Activated naive CD8-positive, alpha-beta T cell treated with anti-CD3 and anti-CD28 coated beads, Interleukin-2, amount 50 U/mL, for 24 hours (primary cell): ENCODE measurements around the gene VIPR1.
A peak's percentile ranks its signal among the peaks of the same experiment; 100 is the strongest.

Experiments
- ATAC-seq: fragments of 150-1000 bp; cut with Tn5 transposase; one replicate; pipeline ENCODE4 v1.10.0; 2021
- DNase-seq: peaks from one replicate; pipeline ENCODE4 v3.0.0; 2021
- H3K27ac Mint-ChIP-seq: one replicate; pipeline ENCODE4 v1.8.0; 2021; ENCODE audit warnings: mild to moderate bottlenecking, mixed read lengths
- H3K27me3 Mint-ChIP-seq: one replicate; pipeline ENCODE4 v1.8.0; 2021; ENCODE audit warnings: mixed read lengths
- H3K36me3 Mint-ChIP-seq: one replicate; pipeline ENCODE4 v1.8.0; 2021; ENCODE audit warnings: low read depth, mixed read lengths
- H3K4me1 Mint-ChIP-seq: one replicate; pipeline ENCODE4 v1.8.0; 2021; ENCODE audit warnings: mixed read lengths
- H3K4me3 Mint-ChIP-seq: one replicate; pipeline ENCODE4 v1.8.0; 2021; ENCODE audit warnings: mild to moderate bottlenecking, moderate library complexity, mixed read lengths
- H3K9me3 Mint-ChIP-seq: one replicate; pipeline ENCODE4 v1.8.0; 2021; ENCODE audit warnings: mixed read lengths

The VIPR1 gene

DNA sequence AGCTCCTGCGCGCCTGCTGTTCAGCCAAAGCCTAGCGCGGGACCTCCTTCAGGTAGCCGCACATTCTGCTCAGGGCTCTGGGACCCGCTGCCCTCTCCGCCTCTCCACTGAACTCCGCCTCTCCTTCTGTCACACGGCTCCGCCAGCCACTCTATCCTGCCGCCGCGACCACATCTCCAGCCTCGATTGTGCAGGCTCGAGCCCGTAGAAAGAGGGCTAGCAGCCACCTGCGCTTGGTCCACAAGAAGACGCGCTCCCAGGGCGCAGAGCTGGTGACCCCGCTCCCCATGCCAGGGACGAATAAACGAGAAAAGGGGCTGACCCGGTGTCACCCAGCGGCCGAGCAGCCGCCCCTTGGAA lies 1.1 kb upstream of the VIPR1 start:
- no peaks in the 10 kb centered on the region for H3K36me3 Mint-ChIP-seq
- ATAC-seq (no peak), DNase-seq (no peak)
- peaks cover 18% of the 10 kb centered on the region for H3K4me1 Mint-ChIP-seq
- H3K27me3 Mint-ChIP-seq: peaks cover 23% of the 10 kb centered on the region
- H3K9me3 Mint-ChIP-seq: no peaks in the 10 kb centered on the region
- H3K27ac Mint-ChIP-seq: no peak overlapping the region
- peak overlapping the region; percentile 88 for H3K4me3 Mint-ChIP-seq

DNA sequence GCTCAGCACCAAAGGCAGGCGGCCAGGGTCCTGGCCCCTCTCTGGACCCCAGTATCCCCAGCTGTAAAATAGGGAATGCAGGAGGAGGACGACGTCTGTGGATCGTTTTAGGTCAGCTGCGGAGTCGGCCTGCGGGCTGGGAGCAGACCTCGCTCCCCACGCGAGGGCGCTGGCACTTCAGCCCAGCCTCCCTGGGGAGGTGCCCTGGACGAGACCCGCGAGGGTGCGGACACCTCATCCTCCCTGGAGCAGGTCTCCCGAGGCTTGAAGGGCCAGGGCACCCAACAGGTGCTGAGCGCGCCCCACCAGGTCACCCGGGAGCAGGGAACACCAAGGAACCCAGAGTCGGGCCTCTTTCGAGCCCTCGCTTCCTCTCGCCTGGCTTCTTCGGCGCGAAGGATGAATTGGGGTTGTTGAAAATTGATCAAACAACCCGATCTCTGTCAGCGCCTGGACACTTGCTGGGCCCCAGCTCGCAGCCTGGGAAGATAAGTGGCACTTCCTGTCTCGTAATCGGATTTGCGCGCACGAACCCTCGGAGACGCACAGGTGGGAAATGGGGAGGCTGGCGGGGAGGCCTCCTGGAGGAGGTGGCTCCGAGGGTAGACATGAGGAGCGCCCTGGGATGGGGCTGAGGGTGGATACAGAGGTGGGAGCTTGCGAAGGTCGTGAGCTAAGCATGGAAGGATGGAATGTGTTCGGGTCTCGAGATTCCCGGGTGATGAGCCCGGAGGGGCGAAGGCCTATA lies 588 bp upstream of the VIPR1 start:
- Mint-ChIP-seq H3K9me3 (no peaks in the 10 kb centered on the region), H3K27ac (no peak overlapping the region), H3K4me3 (peak overlapping the region; percentile 88), H3K27me3 (peaks cover 23% of the 10 kb centered on the region), H3K4me1 (peaks cover 24% of the 10 kb centered on the region), H3K36me3 (no peaks in the 10 kb centered on the region)
- peak; percentile 63 for ATAC-seq
- DNase-seq: peak; percentile 69

DNA sequence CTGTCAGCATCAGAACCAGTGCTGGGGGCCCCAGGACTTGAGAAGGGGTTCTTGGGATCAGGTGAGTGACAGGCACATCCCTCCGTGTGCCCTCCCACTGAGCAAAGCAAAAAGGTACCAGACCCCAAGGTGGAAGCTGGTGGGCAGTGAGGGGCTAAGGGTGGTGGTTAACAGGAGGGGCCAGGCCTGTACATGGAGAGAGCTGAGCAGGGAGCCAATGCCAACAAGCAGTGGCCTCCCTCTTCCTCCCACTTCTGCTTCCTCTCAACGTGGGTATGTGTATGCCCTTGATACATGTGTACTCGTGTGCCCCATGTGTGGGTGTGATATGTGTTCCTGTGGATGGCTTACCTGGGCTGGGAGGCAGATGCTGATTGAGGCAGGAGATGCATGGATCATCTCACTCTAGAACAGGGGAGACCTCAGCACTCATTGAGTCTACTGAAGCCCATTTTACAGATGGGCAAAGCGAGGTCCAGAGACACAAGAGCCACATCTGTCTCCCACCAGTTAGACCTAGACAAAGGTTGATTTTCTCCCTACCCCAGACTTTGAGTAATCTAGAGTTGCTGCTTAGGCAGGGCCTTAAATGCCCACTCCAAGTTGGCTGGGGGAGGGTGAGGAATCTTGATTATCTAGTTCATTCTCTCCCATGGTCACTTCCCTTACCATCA lies 945 bp downstream of the VIPR1 start:
- DNase-seq (no peak), ATAC-seq (no peak)
- peak overlapping the region; percentile 76 for H3K4me3 Mint-ChIP-seq
- H3K27me3 Mint-ChIP-seq: peaks cover 21% of the 10 kb centered on the region
- H3K36me3 Mint-ChIP-seq: no peaks in the 10 kb centered on the region
- peak overlapping the region; percentile 49 for H3K27ac Mint-ChIP-seq
- H3K9me3 Mint-ChIP-seq: no peaks in the 10 kb centered on the region
- H3K4me1 Mint-ChIP-seq: peaks cover 37% of the 10 kb centered on the region

DNA sequence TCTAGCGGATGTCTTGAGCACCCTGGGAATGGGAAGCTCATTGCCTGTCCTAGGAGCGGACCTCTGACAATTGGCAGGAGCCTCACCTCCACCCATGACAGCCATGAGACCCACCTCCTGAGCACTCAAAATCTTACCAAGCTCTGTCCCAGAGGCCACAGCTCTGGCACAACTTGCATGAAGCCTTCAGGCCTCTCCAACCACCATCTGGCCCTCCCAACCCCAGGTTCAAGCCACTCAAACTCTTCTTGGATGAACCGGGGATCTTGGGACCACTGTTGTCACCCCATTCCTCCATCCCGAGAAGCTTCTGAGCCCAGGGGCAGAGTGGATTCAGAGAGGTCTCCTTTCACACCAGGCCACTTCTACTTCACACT lies 1.5 kb downstream of the VIPR1 start:
- H3K27ac Mint-ChIP-seq: no peak overlapping the region
- no peaks in the 10 kb centered on the region for H3K9me3 Mint-ChIP-seq
- ATAC-seq (no peak), DNase-seq (no peak)
- peaks cover 21% of the 10 kb centered on the region for H3K27me3 Mint-ChIP-seq
- no peak overlapping the region for H3K4me3 Mint-ChIP-seq
- H3K4me1 Mint-ChIP-seq: peaks cover 40% of the 10 kb centered on the region
- H3K36me3 Mint-ChIP-seq: no peaks in the 10 kb centered on the region

DNA sequence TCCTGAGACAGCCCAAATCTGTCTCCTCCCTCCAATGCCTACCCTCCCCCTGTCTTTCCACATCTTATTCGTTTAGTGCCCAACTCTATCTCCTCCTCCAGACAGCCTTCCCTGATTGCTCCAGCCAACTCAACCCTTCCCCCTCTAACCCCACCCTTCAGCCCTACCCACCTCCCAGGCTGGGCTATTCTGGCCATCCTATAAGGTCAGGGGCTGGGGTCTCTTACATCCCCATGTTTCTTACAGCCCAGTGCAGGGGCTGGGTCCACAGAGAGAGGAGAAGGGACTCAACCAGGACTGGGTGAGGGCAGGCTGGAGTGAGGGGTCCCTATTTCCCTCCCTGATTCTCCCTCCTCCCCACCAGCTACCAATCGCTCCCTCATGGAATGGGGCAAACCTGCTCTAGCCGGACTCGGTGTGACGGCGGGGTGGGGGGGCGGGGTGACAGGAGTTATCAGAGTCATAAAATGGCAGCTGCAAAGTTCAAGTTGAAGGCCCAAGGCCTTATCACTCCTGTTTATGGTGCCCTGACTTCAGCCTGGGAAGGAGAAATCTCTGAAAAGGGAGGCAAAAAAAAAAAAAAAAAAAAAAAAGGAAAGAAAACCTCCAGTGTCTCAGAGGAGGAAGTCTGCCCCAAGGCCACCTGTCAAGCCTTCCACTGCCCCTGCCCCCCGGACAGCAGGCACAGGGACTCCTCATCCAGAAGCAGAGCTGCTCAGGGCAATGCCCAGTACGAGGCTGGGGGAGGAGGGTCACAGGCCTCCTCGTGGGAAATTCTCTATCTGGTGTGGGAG lies 2.1 kb downstream of the VIPR1 start:
- ATAC-seq (no peak), DNase-seq (no peak)
- Mint-ChIP-seq H3K4me3 (no peak overlapping the region), H3K27me3 (peaks cover 17% of the 10 kb centered on the region), H3K4me1 (peaks cover 40% of the 10 kb centered on the region), H3K27ac (no peak overlapping the region), H3K36me3 (no peaks in the 10 kb centered on the region), H3K9me3 (no peaks in the 10 kb centered on the region)

DNA sequence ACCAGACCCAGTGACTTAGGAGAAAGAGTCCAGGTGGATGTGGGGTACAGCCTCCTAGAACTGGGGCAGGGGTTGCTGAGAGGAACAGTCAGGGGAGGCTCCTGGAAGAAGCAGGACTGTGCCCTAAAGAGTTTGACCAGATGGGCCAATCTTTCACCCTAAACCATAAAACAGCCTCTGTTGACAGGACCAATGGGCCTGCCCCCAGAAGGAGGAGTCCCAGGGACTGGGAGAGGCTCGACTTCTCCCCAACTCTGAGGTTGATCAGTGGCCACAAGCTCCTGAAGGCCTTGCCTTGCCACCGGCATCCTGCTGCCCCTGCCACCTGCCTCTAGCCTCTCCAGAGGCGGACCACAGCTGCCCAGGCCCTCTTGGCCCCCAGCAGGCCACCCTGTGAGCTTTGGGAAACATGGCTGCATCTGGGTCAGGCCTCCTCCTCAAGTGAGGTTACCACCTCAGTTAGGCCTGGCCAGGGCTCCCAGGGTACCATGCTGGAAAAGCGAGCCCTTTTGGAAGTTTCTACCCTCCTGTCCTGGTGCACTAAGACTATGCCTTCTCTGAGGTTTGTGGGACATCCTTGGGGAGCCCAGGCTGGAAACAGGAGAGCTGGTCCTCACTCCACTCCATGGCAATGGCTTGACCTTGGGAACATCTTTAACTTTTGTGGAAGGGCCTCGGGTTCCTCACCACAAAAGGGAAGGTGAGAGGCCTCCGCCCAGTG lies 2.8 kb downstream of the VIPR1 start:
- DNase-seq: no peak
- H3K4me1 Mint-ChIP-seq: peaks cover 40% of the 10 kb centered on the region
- no peaks in the 10 kb centered on the region for H3K36me3 Mint-ChIP-seq
- H3K4me3 Mint-ChIP-seq: no peak overlapping the region
- no peak overlapping the region for H3K27ac Mint-ChIP-seq
- peaks cover 12% of the 10 kb centered on the region for H3K27me3 Mint-ChIP-seq
- no peak for ATAC-seq
- H3K9me3 Mint-ChIP-seq: no peaks in the 10 kb centered on the region

DNA sequence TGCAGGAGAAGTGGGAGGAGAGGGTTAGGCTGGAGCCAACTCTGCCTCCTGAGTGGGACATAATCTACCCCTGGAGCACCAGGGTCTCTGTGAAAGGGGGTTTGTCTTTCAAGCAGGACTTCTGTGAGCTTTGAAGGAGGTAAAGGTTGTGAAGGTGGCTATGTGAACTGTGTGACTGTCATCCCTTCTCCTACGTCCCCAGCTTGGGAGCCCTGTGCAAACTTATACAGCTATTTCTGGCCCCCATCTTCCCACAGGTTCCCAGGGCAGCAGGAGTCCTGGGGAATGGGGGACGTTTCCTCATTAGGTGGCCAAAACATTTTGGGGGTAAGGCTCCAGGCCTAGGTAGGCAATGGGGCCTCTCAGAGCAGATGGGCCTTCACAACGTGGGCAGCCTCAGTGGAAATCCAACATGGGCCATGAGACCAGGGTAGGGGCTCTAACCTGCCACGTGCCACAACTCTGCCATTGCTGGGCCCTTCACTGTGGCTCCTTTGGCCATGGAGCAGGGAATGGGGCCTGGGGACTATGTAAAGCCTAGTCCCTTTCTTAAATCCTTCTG lies 3.5 kb downstream of the VIPR1 start:
- H3K9me3 Mint-ChIP-seq: no peaks in the 10 kb centered on the region
- H3K36me3 Mint-ChIP-seq: no peaks in the 10 kb centered on the region
- peaks cover 38% of the 10 kb centered on the region for H3K4me1 Mint-ChIP-seq
- H3K4me3 Mint-ChIP-seq: no peak overlapping the region
- peaks cover 6% of the 10 kb centered on the region for H3K27me3 Mint-ChIP-seq
- ATAC-seq (no peak), DNase-seq (no peak)
- no peak overlapping the region for H3K27ac Mint-ChIP-seq

DNA sequence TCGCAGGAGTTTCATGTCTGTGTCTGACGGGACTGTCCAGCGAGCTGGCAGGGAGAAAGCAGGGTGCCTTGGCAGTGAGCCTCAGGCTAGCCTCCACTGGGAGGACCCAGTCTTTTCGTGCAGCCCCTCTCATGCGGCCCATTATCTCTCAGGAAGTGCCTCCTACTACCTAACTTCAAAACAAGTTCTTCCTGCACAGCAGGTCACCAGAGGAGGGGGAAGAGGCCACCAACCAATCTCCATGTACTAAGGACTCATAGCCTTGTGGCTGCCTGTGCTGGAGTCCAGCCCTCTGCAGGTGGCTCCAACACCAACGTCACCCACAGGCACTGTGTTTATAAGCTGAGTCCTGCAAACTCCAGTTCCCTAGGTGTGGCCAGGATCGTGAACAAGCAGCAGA lies 4.8 kb downstream of the VIPR1 start:
- Mint-ChIP-seq H3K27ac (no peak overlapping the region), H3K4me3 (no peak overlapping the region)
- no peak for DNase-seq

DNA sequence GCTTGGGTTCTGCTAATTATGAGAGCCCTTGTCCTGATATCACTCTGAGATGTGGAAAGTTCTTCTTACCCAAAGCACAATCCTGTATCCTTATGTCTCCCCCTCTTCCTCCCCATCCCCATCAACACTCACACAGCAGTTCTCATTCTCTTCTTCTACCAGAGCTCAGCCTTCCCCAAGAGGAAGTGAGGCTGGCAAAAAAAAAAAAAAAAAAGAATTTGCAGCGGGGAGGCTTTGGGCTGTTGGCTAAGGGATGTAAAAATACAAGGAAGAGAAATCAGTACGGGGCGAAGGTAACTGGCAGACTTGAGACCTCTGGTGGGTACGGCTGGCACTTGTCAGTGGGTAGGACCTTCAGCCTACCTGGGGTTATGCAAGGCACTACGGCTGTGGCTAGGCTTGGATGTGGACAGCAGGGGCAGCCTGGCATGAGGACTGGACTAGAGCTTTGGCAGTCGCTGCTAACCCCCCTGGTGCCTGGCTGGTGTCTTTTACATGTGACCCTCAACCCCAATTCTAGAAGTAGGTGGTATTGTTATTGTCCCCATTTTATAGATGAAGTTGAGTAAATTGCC lies 5.4 kb downstream of the VIPR1 start:
- ATAC-seq: no peak
- peaks cover 31% of the 10 kb centered on the region for H3K4me1 Mint-ChIP-seq
- H3K4me3 Mint-ChIP-seq: no peak overlapping the region
- DNase-seq: no peak
- no peaks in the 10 kb centered on the region for H3K27me3 Mint-ChIP-seq
- no peak overlapping the region for H3K27ac Mint-ChIP-seq
- H3K36me3 Mint-ChIP-seq: no peaks in the 10 kb centered on the region
- no peaks in the 10 kb centered on the region for H3K9me3 Mint-ChIP-seq

More for the DNA sequence above, 4.8 kb downstream of the VIPR1 start:
- no peak for ATAC-seq
- Mint-ChIP-seq H3K9me3 (no peaks in the 10 kb centered on the region), H3K27me3 (no peaks in the 10 kb centered on the region), H3K36me3 (no peaks in the 10 kb centered on the region), H3K4me1 (peaks cover 32% of the 10 kb centered on the region)

DNA sequence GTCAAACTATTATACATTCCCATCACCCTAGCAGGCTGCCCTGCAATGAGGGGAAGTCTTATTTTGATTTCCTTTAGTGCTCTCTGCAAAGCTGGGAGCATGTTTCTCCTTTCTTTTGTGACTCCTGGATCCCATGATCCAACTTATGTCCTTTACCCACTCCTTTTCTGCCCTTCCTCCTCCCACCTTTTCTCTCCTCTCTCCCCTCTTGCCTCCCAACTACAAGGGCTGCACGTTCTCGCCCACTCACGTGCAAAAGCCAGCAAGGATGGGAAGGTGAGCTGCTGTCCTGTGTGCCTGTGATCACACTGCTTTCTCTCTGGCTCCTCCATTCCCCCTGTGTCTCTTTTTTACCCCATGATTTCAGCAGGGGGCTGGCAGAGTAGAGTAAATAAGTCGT lies 6.1 kb downstream of the VIPR1 start:
- Mint-ChIP-seq H3K4me3 (no peak overlapping the region), H3K4me1 (peaks cover 25% of the 10 kb centered on the region)

DNA sequence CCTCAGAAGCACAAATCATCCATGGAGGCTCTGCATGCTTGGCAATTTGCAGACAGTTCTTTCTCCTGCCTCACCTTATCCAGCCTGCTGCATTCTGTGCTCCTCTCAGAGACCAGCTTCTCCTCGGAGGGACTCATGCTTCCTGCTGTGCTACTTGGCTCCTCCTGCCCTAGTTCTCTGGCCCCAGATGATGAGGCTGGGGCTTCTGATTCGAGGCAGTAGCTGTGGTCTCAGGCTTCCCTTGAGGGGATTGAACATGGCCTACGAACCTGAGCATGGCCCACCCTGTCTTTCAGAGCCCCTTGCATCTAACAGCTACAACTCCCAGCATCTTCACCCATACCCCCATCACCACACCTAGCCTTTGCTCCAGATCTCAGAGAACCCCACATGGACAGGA lies 6.7 kb downstream of the VIPR1 start:
- Mint-ChIP-seq H3K27ac (no peak overlapping the region), H3K4me1 (peaks cover 25% of the 10 kb centered on the region), H3K9me3 (no peaks in the 10 kb centered on the region), H3K4me3 (no peak overlapping the region), H3K27me3 (no peaks in the 10 kb centered on the region), H3K36me3 (no peaks in the 10 kb centered on the region)
- ATAC-seq (no peak), DNase-seq (no peak)

More for the DNA sequence above, 6.1 kb downstream of the VIPR1 start:
- Mint-ChIP-seq H3K9me3 (no peaks in the 10 kb centered on the region), H3K36me3 (no peaks in the 10 kb centered on the region), H3K27me3 (no peaks in the 10 kb centered on the region), H3K27ac (no peak overlapping the region)
- no peak for DNase-seq
- no peak for ATAC-seq

DNA sequence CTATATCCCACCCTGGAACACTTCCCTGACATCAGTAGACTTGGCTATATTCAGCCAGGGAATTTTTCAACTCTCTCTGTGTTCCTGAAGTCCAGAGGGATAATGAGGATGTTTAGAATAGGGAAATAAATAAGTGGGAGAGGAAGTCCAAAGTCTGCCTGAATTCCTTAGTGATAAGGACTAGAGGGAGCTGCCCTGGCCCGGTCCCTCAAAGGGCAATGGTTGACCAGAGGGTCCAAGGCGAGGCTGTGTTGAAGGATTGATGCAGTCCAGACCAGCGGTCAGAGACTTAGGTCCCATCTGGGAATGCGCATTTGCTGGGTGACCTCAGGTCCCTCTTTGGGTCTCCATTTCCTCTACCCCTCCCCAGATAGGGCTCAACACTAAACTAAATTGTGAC lies 7.9 kb downstream of the VIPR1 start:
- H3K36me3 Mint-ChIP-seq: no peaks in the 10 kb centered on the region
- ATAC-seq (no peak), DNase-seq (no peak)
- no peak overlapping the region for H3K27ac Mint-ChIP-seq
- peaks cover 25% of the 10 kb centered on the region for H3K4me1 Mint-ChIP-seq
- no peaks in the 10 kb centered on the region for H3K27me3 Mint-ChIP-seq
- H3K4me3 Mint-ChIP-seq: no peak overlapping the region
- H3K9me3 Mint-ChIP-seq: no peaks in the 10 kb centered on the region

DNA sequence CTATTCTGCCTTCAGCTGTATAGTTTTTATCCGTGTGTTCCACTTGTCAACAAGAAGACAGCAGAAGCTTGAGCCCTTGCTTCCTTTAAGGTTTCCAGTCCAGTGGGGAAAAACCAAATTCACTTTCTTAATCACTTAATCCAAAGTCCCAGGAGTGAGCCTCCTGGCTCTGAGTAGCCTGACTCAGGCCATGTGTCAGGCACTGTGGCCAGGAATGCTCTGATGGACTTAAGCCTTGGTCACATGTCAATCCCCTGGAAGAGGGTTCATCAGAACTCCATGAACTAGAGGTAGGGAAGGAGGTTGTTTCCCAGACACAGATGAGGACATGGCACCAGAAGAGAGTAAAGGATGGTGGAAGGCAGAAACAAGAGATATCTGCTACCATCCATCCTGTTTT lies 8.8 kb downstream of the VIPR1 start:
- no peaks in the 10 kb centered on the region for H3K9me3 Mint-ChIP-seq
- H3K27me3 Mint-ChIP-seq: no peaks in the 10 kb centered on the region
- no peak for ATAC-seq
- no peak overlapping the region for H3K27ac Mint-ChIP-seq
- DNase-seq: no peak
- H3K36me3 Mint-ChIP-seq: no peaks in the 10 kb centered on the region
- no peak overlapping the region for H3K4me3 Mint-ChIP-seq
- H3K4me1 Mint-ChIP-seq: peaks cover 25% of the 10 kb centered on the region

DNA sequence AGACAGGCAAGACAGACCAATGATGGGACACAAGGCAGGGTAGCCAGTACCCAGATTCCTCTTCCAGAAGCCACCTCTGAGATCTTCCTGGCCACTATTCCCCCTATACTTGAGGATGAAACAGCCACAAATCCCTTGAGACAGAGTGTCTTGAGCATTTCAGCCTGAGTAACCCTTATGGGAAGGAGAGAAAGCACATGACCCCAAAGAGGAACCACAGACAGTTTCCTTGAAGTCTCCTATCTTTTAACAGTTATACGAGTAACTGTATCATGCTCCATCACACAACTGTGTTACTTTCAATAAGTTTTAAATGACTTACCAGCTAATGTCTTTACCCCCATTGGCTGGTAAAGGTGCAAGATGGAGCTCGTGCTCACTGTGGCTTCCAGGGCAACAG lies 9.3 kb downstream of the VIPR1 start:
- no peaks in the 10 kb centered on the region for H3K36me3 Mint-ChIP-seq
- ATAC-seq (no peak), DNase-seq (no peak)
- H3K4me3 Mint-ChIP-seq: no peak overlapping the region
- H3K9me3 Mint-ChIP-seq: no peaks in the 10 kb centered on the region
- H3K27me3 Mint-ChIP-seq: no peaks in the 10 kb centered on the region
- H3K27ac Mint-ChIP-seq: no peak overlapping the region
- H3K4me1 Mint-ChIP-seq: peaks cover 20% of the 10 kb centered on the region
